GM18861 (cell line): ENCODE measurements around the gene OPN1SW.

Experiments used
- ATAC-seq: cut with Tn5 transposase; IDR thresholded peaks from one replicate; pipeline ENCODE4 v1.9.1; 2021; ENCODE audit not compliant: unreplicated experiment

The OPN1SW gene

GRCh38 chr7:128734890-128735289 is 40.7 kb downstream of the OPN1SW start:
- no peak for ATAC-seq

DNA sequence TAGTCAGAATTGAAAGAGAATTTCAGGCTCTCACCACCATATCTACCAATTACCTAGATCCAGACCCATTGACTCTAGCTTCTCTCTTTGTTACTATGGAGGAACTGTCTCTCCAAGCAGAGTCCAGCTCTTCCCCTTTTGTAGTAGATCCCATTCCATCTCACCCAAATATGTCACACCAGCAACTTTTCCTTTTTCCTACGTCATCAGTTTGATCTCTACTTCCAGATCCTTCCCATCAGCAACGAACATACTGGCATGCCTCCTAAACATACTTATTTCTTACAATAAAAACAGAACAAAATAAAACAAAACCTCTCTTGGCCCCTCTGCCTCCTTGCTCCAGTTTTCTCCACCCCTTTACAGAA is 42.3 kb downstream of the OPN1SW start:
- ATAC-seq: no peak

DNA sequence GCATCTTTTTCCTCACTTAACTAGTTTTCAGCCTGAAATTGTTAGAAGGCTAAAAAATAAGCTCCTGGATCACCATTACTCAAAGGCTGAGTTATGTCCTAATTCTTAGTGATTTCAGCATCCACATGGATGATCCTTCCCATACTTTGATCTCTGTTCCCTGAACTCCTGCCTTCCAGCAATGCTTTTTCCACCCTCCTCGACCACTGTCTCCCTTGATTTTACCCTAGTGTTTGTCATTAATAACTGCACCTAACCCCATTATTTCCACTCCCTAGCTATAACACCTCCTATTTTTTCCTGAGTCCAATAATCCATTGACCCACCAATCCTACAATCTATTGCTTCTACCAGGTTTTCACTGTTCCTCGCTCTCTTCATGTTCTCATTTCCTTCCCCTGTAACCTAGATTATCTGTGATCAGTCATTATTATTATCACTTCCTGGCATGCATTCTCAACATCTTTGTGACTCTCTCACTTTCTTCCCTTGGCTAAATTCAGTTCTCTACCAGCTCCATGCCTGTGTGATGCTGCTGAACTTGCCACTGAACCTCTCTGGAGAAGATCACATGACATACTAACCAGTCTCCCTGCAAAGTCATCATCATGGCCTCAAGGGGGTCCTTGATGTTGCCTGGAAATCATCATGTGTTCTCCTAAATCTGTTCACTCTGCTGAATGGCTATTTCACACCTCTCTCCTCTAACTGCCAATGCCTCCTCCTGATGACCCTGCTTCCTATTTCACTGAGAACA is 42.9 kb downstream of the OPN1SW start:
- ATAC-seq: no peak

GRCh38 chr7:128731184-128731583 is 44.4 kb downstream of the OPN1SW start:
- ATAC-seq: no peak

GRCh38 chr7:128729494-128729893 is 46.1 kb downstream of the OPN1SW start:
- no peak for ATAC-seq

DNA sequence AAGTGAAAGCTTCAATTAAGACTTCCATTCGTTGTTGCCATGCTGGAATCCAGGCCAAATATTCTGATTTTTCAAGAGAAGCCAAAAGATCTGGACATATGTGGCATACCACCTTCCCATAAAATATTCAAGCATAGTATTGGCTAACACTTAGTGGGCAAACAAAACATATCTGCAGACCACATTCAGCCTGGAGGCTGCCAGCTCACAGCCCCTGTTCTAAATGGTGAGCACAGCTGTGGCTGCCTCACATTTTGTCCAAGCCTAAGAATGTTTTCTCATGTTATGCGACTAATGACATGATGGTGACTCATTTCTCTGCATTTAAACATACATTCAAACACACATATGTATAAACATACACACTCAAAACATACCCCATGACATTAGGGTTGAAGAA is 47.0 kb downstream of the OPN1SW start:
- no peak for ATAC-seq

GRCh38 chr7:128727239-128727638 is 48.4 kb downstream of the OPN1SW start:
- no peak for ATAC-seq

GRCh38 chr7:128726737-128727072 is 48.9 kb downstream of the OPN1SW start:
- no peak for ATAC-seq

GRCh38 chr7:128726059-128726736 is 49.4 kb downstream of the OPN1SW start:
- no peak for ATAC-seq

DNA sequence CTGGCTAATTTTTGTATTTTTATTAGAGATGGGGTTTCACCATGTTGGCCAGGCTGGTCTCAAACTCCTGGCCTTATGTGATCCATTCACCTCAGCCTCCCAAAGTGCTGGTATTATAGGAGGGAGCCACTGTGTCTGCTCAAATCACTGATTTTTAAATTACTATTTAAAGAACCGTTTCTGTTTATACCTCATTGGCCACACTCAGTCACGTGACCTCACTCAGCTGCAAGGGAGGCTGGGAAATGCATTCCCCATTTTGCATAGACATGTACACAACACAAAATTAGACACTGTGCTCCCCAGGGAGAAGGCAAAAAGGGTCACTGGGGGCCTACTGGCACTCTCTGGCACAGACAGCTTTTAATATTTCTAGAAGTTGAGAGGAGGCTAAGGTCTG is 50.1 kb downstream of the OPN1SW start:
- ATAC-seq: no peak

DNA sequence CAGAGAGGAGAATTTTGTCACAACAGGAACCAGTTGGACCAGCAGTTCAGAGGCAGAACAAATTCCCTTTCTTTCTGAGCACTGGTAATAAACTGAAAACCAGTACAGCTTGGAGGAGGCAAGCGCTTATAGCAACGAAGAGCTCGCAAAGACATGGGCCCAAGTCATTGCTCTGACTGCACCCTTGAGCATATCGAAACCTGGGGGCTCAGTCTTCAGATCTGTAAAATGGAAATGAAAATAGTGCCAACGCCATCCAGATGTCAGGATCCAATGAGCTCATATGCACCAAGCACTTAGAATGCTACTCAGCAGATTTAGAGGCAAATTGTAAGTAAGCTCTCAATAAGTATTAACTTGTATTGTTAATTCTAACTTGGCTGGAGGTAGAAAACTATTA is 50.9 kb downstream of the OPN1SW start:
- ATAC-seq: no peak
